Lower lobe of right lung (tissue), 2 donors: Measurements from ENCODE around the gene GABARAPL2. TPM values are rescaled to one million over a fixed set of nuclear protein-coding genes. Genes with fewer than 3 reads are reported as not detected.
"Not testable (repeated sequence)": the region's sequence is repeated elsewhere in the genome, so short reads cannot be mapped to it uniquely, and the experiment has no call there.

ENCODE experiments used
- ATAC-seq, 2 donors: fragments of 200-7000 bp; cut with Tn5 transposase; one replicate each; pipeline ENCODE4 v1.9.1; 2020 to 2022; ENCODE audit warnings: mild to moderate bottlenecking in 2 of 2, moderate library complexity in 2 of 2
- DNase-seq: peaks from one replicate; pipeline ENCODE4 v3.0.0-alpha.2; 2020
- H3K27ac ChIP-seq: fragments of 200-600 bp; one replicate; pipeline ENCODE4 v1.8.0; 2022
- H3K27me3 ChIP-seq: fragments of 200-600 bp; one replicate; pipeline ENCODE4 v1.8.0; 2022; ENCODE audit warnings: low read depth
- H3K36me3 ChIP-seq: fragments of 200-600 bp; one replicate; pipeline ENCODE4 v1.8.0; 2022; ENCODE audit warnings: mild to moderate bottlenecking
- H3K4me1 ChIP-seq: fragments of 200-600 bp; one replicate; pipeline ENCODE4 v1.8.0; 2022
- H3K4me3 ChIP-seq: fragments of 200-600 bp; one replicate; pipeline ENCODE4 v1.8.0; 2022; ENCODE audit warnings: mild to moderate bottlenecking
- H3K9me3 ChIP-seq: fragments of 200-600 bp; one replicate; pipeline ENCODE4 v1.8.0; 2022
- CTCF ChIP-seq: fragments of 200-600 bp; IDR thresholded peaks from one replicate; pipeline ENCODE4 v1.8.0; 2022; ENCODE audit warnings: antibody characterized with exemption, mild to moderate bottlenecking
- intact Hi-C: fragments of 100-400 bp; cut with DNase I; formaldehyde crosslinking; loops from one replicate; pipeline ENCODE4 v1.11.0; 2022
- total RNA-seq: library from RNA; stranded (reverse); fragmentation: NEBNext Ultra II Directional; extraction: Animal tissue kit (Norgen Biotek cat#: 25700); gene quantifications from one replicate; pipeline ENCODE4 v1.2.1, GENCODE V29; 2021
- donor health status: DM: no; HTN: yes; CAD: no; lungs with severe emphysema.

GABARAPL2 gene
- total RNA-seq, 1 donor from 2014 or later, result 120 TPM

- ATAC-seq, result peak; percentile 50 to 60
- Histone ChIP-seq H3K4me3 (no peak overlapping the region), H3K4me1 (no peaks in the 10 kb centered on the region), H3K27ac (peak overlapping the region; percentile 46), H3K27me3 (no peaks in the 10 kb centered on the region), H3K9me3 (no peaks in the 10 kb centered on the region), H3K36me3 (peaks cover 14% of the 10 kb centered on the region)
- no peak for DNase-seq
- TF ChIP-seq CTCF, result no peak
- intact Hi-C loops, result no loop called here
Observed at GRCh38 chr16:75590920-75591843, 25.0 kb downstream of the GABARAPL2 start.

GRCh38 chr16:75591927-75592326 is 25.7 kb downstream of the GABARAPL2 start:
- ATAC-seq, H3K9me3 ChIP-seq, H3K4me1 ChIP-seq, H3K27me3 ChIP-seq, DNase-seq, intact Hi-C loops, H3K4me3 ChIP-seq, H3K27ac ChIP-seq: not testable (repeated sequence)
- H3K36me3 ChIP-seq, result peaks cover 15% of the 10 kb centered on the region

GRCh38 chr16:75593308-75593707 is 27.1 kb downstream of the GABARAPL2 start:
- Histone ChIP-seq H3K36me3 (peaks cover 23% of the 10 kb centered on the region), H3K9me3 (no peaks in the 10 kb centered on the region), H3K4me1 (no peaks in the 10 kb centered on the region), H3K27ac (no peak overlapping the region), H3K27me3 (no peaks in the 10 kb centered on the region), H3K4me3 (no peak overlapping the region)
- intact Hi-C loops, result no loop called here
- DNase-seq, result no peak
- no peak for ATAC-seq
- no peak for TF ChIP-seq CTCF

- no peak for DNase-seq
- peak in 1 of 2 donors; percentile 13 for ATAC-seq
- TF ChIP-seq CTCF, result no peak
- Histone ChIP-seq H3K36me3 (peaks cover 24% of the 10 kb centered on the region), H3K4me1 (no peaks in the 10 kb centered on the region), H3K9me3 (no peaks in the 10 kb centered on the region), H3K27me3 (no peaks in the 10 kb centered on the region), H3K27ac (no peak overlapping the region), H3K4me3 (no peak overlapping the region)
- intact Hi-C loops, result no loop called here
Observed at GRCh38 chr16:75593825-75594820, 27.9 kb downstream of the GABARAPL2 start.

- H3K4me1 ChIP-seq, result no peaks in the 10 kb centered on the region
- no peak for ATAC-seq
- H3K27me3 ChIP-seq, result no peaks in the 10 kb centered on the region
- H3K9me3 ChIP-seq, result no peaks in the 10 kb centered on the region
- no peak for DNase-seq
- intact Hi-C loops, result no loop called here
- H3K27ac ChIP-seq, result no peak overlapping the region
- no peak overlapping the region for H3K4me3 ChIP-seq
- H3K36me3 ChIP-seq, result peaks cover 62% of the 10 kb centered on the region
- TF ChIP-seq CTCF, result no peak
Observed at GRCh38 chr16:75599452-75600277, 33.5 kb downstream of the GABARAPL2 start.
